ENCODE results near the gene RPS18.
"Not testable (repeated sequence)": the region's sequence is repeated elsewhere in the genome, so short reads cannot be mapped to it uniquely, and the experiment has no call there.

Gene RPS18

GRCh38 chr6:33271468-33272274 is at the start of gene RPS18, which contains the start of gene VPS52:
TSS of gene RPS18 (plus strand) at chr6:33272075. CDS start at chr6:33272120, 45 bp downstream.
TSS of gene VPS52 (minus strand) at chr6:33271876. CDS start at chr6:33271675, 201 bp downstream.
- DNase-seq = peak; percentile 90 to 98

DNA sequence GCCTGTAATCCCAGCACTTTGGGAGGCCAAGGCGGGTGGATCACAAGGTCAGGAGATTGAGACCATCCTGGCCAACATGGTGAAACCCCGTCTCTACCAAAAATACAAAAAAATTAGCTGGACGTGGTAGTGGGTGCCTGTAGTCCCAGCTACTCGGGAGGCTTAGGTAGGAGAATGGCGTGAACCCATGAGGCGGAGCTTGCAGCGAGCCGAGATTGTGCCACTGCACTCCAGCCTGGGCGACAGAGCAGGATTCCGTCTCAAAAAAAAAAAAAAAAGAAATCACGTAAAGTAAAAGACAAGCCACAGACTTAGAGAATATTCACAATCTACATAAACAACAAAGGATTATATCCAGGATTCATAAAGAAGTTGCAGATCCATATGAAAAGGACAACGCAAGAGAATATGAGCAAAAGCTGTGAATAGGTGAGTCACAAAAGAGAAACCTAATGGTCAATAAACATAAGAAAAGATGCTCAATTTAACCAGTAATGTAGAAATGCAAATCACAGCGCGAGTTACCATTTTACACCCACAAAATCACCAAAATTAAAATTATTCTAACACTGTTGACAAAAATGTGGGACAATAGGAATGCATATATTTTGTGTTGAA is 45.3 kb upstream of the RPS18 start:
- not testable (repeated sequence) for DNase-seq

- DNase-seq = no peak
Measured at GRCh38 chr6:33235221-33235634, 36.6 kb upstream of the RPS18 start.

- no peak for DNase-seq
Measured at GRCh38 chr6:33236328-33236727, 35.5 kb upstream of the RPS18 start.

- no peak for DNase-seq
Measured at GRCh38 chr6:33236852-33237251, 35.0 kb upstream of the RPS18 start.

GRCh38 chr6:33237741-33238140 is 34.1 kb upstream of the RPS18 start:
- DNase-seq = no peak

DNA sequence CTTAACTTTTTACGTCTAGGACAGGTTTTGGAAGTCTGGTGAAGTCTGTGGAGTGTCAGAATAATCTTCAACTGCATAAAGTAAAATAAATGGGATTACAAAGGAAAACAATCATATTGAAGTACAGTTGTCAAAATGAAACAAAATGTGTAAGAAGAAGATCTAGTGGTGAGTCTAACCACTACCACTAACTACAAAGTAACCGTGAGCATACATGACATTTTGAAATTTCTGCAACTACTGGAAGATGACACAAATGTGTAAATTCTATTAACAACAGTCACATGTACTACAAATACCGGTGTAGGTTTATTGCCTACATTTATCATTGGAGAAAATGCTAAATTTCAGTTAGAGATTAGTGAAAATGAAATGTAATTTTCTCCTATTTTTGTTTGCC is 29.9 kb upstream of the RPS18 start:
- DNase-seq = no peak

DNA sequence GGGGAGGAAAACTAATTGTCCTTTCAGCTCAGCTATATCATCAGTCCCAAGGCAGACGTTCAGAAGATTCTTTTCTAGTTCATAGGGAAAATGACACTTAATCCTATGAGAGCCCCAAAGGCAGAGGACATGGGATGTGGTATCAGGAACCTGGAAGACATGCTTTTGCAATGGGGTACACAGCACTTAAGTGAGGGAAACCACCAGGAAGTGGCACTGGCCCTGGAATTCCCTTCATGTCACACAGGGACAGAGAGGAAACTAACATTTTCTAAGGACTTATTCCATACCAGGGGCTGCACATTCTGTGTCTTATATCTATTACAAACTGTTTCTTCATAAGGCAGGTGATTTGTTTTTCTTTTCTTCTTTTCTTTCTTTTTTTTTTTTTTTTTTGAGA is 28.4 kb upstream of the RPS18 start:
- no peak for DNase-seq

- DNase-seq = peak; percentile 49 to 79
Measured at GRCh38 chr6:33247977-33248642, 23.8 kb upstream of the RPS18 start.

DNA sequence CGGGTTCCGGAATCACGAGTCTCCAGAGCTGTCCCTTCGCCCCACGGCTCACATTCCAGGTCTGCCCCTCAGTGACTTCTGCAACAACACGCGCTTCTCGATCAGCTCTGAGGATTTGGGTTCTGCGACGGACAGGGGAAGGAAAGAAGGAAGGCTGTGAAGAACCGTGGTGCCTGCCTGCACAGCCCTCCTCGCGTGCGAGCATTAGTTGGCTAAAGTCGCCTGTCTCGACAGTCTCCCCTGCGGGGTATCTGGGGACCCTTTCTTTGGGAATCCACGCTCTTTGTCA is 23.3 kb upstream of the RPS18 start:
- DNase-seq = peak in 1 of 2 experiments; percentile 65

DNA sequence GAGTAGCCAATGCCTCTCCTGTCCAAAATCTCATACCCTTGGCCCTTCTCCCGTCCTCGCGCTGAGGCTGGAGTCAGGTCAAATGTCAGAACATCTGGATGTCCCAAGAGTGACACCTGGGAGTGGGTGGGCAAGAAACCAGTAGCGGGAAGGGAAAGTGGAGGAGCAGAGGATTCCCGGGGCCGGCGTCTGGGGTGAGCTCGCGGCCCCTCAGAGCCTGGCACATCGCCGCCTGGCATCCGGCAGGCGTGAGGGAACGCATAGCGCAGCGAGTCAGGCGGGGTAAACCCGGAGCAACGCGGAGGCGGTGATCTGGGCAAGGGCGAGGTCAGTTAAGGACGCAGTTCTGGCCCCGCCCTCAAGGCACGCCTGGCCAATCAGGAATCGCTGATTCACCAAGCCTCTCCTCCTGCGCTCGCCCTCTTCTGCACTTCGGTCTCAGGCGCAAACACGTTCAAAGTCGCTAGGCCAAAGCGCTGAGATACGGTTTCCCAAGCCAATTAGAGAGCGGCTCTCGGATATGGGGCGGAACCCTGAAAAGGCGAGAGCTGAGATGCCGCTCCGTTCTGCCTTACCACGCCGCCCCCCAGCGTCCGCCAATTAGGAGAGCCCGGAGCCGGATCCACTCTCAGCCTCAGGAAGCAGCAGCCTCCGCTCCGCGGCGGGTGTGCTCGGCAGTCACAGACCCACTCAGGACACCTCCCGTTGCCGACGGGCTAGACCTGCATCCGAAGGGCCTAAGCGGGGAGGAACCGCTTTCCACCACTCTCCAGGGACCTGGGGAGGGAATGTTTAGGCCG is 22.7 kb upstream of the RPS18 start:
- DNase-seq = peak; percentile 98 to 99

GRCh38 chr6:33249732-33250630 is 21.9 kb upstream of the RPS18 start:
- DNase-seq = no peak

GRCh38 chr6:33250731-33251130 is 21.1 kb upstream of the RPS18 start:
- DNase-seq = no peak

DNA sequence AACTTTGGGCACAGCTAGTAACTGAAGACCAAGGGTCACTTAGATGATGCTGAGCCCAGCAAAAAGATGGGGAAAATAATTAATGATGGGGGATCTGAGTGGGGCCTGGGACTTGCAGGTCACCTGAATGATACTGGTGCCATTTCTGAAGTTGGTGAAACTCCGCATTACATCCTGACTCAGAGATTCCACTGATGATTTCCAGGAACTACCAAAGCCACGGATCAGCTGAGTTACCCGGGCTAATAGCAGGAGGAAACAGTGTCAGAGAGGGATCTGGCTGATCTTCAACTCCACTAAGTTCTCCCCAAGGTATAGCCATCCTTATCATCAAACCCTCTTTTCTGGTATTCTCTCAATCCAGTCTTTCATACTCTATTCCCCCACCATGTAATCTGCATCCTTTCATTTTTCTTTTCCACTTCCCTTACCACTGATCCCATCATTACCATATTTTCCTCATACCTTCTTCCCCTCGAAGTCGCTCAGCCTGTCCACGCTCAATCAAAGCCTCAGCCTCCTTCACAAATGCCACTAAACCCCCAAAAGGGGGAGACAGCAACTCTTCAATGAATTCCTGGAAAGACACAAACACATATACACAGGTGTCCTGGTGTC is 20.4 kb upstream of the RPS18 start:
- no peak for DNase-seq

GRCh38 chr6:33252759-33253158 is 19.1 kb upstream of the RPS18 start:
- no peak for DNase-seq

GRCh38 chr6:33254591-33254990 is 17.3 kb upstream of the RPS18 start:
- DNase-seq = no peak

DNA sequence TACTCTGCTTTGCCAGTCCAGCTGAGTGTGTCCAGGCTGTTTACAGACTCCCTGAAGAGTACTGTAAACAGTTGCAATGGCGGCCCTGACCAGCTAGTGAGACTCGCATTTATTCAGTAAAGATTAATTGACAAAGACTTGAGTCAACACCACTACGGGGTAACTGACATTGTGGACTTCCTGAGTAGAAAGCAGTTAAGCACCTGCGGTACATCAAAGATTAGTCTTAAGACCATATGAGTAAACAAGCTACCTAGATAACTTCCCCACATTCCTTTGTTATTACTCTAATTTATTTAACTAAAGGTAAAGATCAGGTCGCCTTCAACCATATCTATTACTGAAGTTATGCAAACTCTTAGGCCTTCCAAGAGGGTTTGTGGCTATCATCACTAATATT is 12.8 kb upstream of the RPS18 start:
- DNase-seq = no peak

DNA sequence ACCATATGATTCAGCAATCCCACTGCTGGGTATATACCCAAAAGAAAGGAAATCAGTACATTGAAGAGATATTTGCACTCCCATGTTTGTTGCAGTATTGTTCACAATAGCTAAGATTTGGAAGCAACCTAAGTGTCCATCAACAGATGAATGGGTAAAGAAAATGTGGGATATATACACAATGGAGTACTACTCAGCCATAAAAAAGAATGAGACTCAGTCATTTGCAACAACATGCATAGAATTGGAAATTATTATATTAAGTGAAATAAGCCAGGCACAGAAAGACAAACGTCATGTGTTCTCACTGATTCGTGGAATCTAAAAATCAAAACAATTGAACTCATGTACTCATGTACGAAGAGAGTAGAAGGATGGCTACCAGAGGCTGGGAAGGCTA is 9.4 kb upstream of the RPS18 start:
- DNase-seq = not testable (repeated sequence)

DNA sequence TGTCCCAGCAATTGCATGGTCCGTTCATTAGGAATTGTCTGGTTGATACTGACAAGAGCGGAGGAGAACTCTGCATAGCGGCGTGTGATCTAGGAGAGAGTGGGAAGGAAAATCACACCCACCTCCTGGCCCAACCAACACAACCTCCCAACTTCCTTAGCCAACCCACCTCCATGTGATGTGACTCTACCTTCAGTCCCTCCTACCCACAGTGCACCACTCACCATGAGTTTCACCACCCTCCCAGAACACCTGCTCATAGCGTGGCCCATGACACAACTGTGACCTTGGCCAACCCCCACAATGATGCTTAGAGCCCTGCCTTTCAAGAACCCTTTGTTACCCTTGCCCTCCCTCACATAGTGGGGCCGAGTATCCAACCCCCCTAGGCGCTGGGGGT is 7.9 kb upstream of the RPS18 start:
- no peak for DNase-seq

GRCh38 chr6:33271117-33271467 is 783 bp upstream of the RPS18 start:
- DNase-seq = peak in 1 of 2 experiments; percentile 62

DNA sequence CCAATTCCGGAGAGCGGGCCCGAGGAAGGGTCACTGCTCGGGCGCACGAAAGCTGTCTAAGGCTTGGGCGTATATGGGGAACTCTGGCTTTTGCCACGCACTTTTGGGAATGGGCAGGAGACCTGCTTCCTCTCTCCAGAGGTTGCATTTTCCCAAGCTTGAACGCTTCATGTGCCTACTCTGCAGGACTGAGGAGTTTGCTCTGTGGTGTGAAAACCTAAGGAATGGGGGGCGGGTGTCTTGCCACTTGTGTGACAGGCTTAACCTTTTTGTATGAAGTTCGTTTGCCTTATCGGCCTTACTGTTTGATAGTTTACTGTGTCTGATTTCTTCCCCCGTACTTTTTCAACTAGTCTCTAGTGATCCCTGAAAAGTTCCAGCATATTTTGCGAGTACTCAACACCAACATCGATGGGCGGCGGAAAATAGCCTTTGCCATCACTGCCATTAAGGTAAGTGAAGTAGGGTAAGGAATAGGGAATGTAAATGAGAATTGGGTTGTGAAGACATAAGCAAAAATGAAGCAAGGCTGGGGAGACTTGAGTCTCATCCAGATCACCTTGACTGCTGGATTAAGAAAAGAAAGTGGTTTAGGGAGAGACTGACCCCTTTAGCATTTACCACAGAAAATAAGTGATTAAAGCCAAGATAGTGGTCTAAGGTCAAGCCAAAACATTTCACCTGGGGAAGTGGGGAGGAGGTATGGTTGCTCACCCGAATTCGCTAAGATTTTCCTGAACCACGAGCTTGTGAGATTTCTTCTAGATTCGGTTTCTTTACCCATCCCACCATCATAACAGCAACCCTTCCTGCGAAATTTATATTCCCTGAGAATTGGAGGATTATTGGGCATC is 627 bp downstream of the RPS18 start:
- no peak for DNase-seq
